ENCODE measurements around the gene IRF2. TPM values are rescaled to one million over a fixed set of nuclear protein-coding genes. Genes with fewer than 3 reads are reported as not detected.

IRF2 gene
- total and polyA plus RNA-seq, 2 experiments from 2014 or later = 12.8 to 14.2 TPM

DNA sequence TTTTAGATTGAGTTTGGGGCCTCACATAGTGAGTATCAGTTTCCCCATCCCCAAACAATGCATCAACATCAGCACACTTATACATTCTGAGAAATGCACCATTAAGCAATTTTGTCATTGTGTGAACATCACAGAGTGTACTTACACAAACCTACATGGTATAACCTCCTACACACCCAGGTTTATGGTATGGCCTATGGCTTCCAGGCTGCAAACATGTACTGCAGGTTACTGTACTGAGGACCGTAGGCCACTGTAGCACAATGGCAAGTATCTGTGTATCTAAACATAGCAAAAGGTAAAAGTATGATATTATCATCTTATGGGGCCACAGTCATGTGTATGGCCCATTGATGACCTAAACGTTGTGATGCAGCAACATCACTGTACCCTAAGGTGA lies 7.7 kb downstream of the IRF2 start:
- H4K20me1 ChIP-seq (ENCODE audit: insufficient read depth) = no peaks in the 10 kb centered on the region
- no peak overlapping the region for H3K4me2 ChIP-seq (ENCODE audit: unreplicated experiment)
- H3K27ac ChIP-seq = no peak overlapping the region
- no peaks in the 10 kb centered on the region for H3K27me3 ChIP-seq (replicated peaks; ENCODE audit: insufficient read depth)
- H3K4me1 ChIP-seq (ENCODE audit: insufficient read depth) = peaks cover 6% of the 10 kb centered on the region; the same call in 1 of the 2 replicates
- TF ChIP-seq EZH2 (IDR thresholded peaks at IDR 0.05; ENCODE audit: insufficient read depth, poor library complexity, severe bottlenecking) (no peak), EZH2phosphoT487 (IDR thresholded peaks at IDR 0.05; ENCODE audit: insufficient read depth, low read depth) (no peak)
- 69 to 70% methylated on average over 2 of the region's 2 CpGs for WGBS, 2 experiments (ENCODE audit: low coverage in 1 of 2, low lambda C conversion rate in 2 of 2, missing lambda C conversion rate in 2 of 2)
- DNase-seq = no peak
- H3K9me2 ChIP-seq (ENCODE audit: insufficient read depth) = no peaks in the 10 kb centered on the region
- H3K4me3 ChIP-seq = no peak overlapping the region
- H3F3A ChIP-seq (ENCODE audit: insufficient read depth) = peaks cover 7% of the 10 kb centered on the region
- H2AFZ ChIP-seq = no peak overlapping the region
- H3K79me2 ChIP-seq (ENCODE audit: insufficient read depth) = peaks cover 99% of the 10 kb centered on the region
- no peaks in the 10 kb centered on the region for H3K36me3 ChIP-seq (ENCODE audit: low read depth)
- no peaks in the 10 kb centered on the region for H3K9me3 ChIP-seq (ENCODE audit: low read depth)
- H3K9ac ChIP-seq = no peak overlapping the region
- in situ Hi-C loops (cut with MboI) = no loop called here

- in situ Hi-C loops (cut with MboI) = no loop called here
- H3K4me2 ChIP-seq (ENCODE audit: unreplicated experiment) = no peak overlapping the region
- H2AFZ ChIP-seq = no peak overlapping the region
- DNase-seq = no peak
- no peak overlapping the region for H3K27ac ChIP-seq
- peaks cover 3% of the 10 kb centered on the region for H3K4me1 ChIP-seq (ENCODE audit: insufficient read depth)
- H4K20me1 ChIP-seq (ENCODE audit: insufficient read depth) = peaks cover 1% of the 10 kb centered on the region; the same call in 1 of the 2 replicates
- H3K79me2 ChIP-seq (ENCODE audit: insufficient read depth) = peaks cover 96% of the 10 kb centered on the region
- 85 to 90% methylated on average over 5 of the region's 5 CpGs for WGBS, 2 experiments (ENCODE audit: low coverage in 1 of 2, low lambda C conversion rate in 2 of 2, missing lambda C conversion rate in 2 of 2)
- no peaks in the 10 kb centered on the region for H3K36me3 ChIP-seq (ENCODE audit: low read depth)
- no peak overlapping the region for H3K4me3 ChIP-seq
- H3K9me2 ChIP-seq (ENCODE audit: insufficient read depth) = no peaks in the 10 kb centered on the region
- TF ChIP-seq EZH2 (IDR thresholded peaks at IDR 0.05; ENCODE audit: insufficient read depth, poor library complexity, severe bottlenecking) (no peak), EZH2phosphoT487 (IDR thresholded peaks at IDR 0.05; ENCODE audit: insufficient read depth, low read depth) (no peak)
- H3K9me3 ChIP-seq (ENCODE audit: low read depth) = no peaks in the 10 kb centered on the region
- no peaks in the 10 kb centered on the region for H3K27me3 ChIP-seq (replicated peaks; ENCODE audit: insufficient read depth)
- peaks cover 11% of the 10 kb centered on the region for H3F3A ChIP-seq (ENCODE audit: insufficient read depth)
- H3K9ac ChIP-seq = no peak overlapping the region
These were observed 9.4 kb downstream of the IRF2 start for GRCh38 chr4:184464759-184465454.

- TF ChIP-seq EZH2 (IDR thresholded peaks at IDR 0.05; ENCODE audit: insufficient read depth, poor library complexity, severe bottlenecking) = no peak
- no peak for TF ChIP-seq EZH2phosphoT487 (IDR thresholded peaks at IDR 0.05; ENCODE audit: insufficient read depth, low read depth)
- no peaks in the 10 kb centered on the region for H3K9me3 ChIP-seq (ENCODE audit: low read depth)
- H3K4me2 ChIP-seq (ENCODE audit: unreplicated experiment) = no peak overlapping the region
- H4K20me1 ChIP-seq (ENCODE audit: insufficient read depth) = peaks cover 5% of the 10 kb centered on the region; the same call in 1 of the 2 replicates
- H3F3A ChIP-seq (ENCODE audit: insufficient read depth) = peaks cover 19% of the 10 kb centered on the region
- H3K9me2 ChIP-seq (ENCODE audit: insufficient read depth) = no peaks in the 10 kb centered on the region
- in situ Hi-C loops (cut with MboI) = no loop called here
- no peak overlapping the region for H3K4me3 ChIP-seq
- no peak overlapping the region for H3K27ac ChIP-seq
- 97% methylated on average over 5 of the region's 5 CpGs for WGBS, 2 experiments (ENCODE audit: low coverage in 1 of 2, low lambda C conversion rate in 2 of 2, missing lambda C conversion rate in 2 of 2)
- H3K36me3 ChIP-seq (ENCODE audit: low read depth) = no peaks in the 10 kb centered on the region
- H2AFZ ChIP-seq = no peak overlapping the region
- H3K9ac ChIP-seq = no peak overlapping the region
- peaks cover 93% of the 10 kb centered on the region for H3K79me2 ChIP-seq (ENCODE audit: insufficient read depth)
- no peak for DNase-seq
- peaks cover 14% of the 10 kb centered on the region for H3K4me1 ChIP-seq (ENCODE audit: insufficient read depth)
- H3K27me3 ChIP-seq (replicated peaks; ENCODE audit: insufficient read depth) = no peaks in the 10 kb centered on the region
These were observed 10.5 kb downstream of the IRF2 start for GRCh38 chr4:184463856-184464255.

DNA sequence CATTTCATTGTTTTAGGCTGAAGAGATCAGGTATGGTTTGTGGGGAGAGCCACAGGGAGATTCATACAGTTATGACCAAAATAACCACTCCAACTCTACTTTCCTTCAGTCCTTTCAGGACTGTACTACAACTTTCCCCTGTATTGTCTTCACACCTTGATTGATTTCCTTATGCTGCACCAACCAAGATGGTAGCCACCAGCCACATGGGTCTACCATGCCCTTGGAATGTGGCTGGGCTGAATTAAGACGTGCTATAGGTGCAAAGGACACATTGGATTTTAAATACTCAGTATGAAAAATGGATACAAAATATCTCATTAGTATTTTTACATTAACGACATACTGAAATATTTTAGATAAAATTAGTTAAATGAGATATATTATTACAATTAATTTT lies 11.2 kb downstream of the IRF2 start:
- H3K4me1 ChIP-seq (ENCODE audit: insufficient read depth) = peaks cover 21% of the 10 kb centered on the region
- no peak overlapping the region for H3K4me2 ChIP-seq (ENCODE audit: unreplicated experiment)
- no peaks in the 10 kb centered on the region for H3K9me3 ChIP-seq (ENCODE audit: low read depth)
- no peaks in the 10 kb centered on the region for H3K9me2 ChIP-seq (ENCODE audit: insufficient read depth)
- no peaks in the 10 kb centered on the region for H3K27me3 ChIP-seq (replicated peaks; ENCODE audit: insufficient read depth)
- 97 to 100% methylated on average over 2 of the region's 2 CpGs for WGBS, 2 experiments (ENCODE audit: low coverage in 1 of 2, low lambda C conversion rate in 2 of 2, missing lambda C conversion rate in 2 of 2)
- H3K4me3 ChIP-seq = no peak overlapping the region
- H3F3A ChIP-seq (ENCODE audit: insufficient read depth) = peaks cover 26% of the 10 kb centered on the region
- in situ Hi-C loops (cut with MboI) = no loop called here
- no peak overlapping the region for H2AFZ ChIP-seq
- peaks cover 5% of the 10 kb centered on the region; the same call in 1 of the 2 replicates for H4K20me1 ChIP-seq (ENCODE audit: insufficient read depth)
- no peak for DNase-seq
- H3K79me2 ChIP-seq (ENCODE audit: insufficient read depth) = peaks cover 93% of the 10 kb centered on the region
- no peak overlapping the region for H3K27ac ChIP-seq
- no peak for TF ChIP-seq EZH2phosphoT487 (IDR thresholded peaks at IDR 0.05; ENCODE audit: insufficient read depth, low read depth)
- no peak for TF ChIP-seq EZH2 (IDR thresholded peaks at IDR 0.05; ENCODE audit: insufficient read depth, poor library complexity, severe bottlenecking)
- no peaks in the 10 kb centered on the region for H3K36me3 ChIP-seq (ENCODE audit: low read depth)
- H3K9ac ChIP-seq = no peak overlapping the region

Measured in GM23248 (cell line).